HepG2 (cell line): ENCODE results near the gene SOX12. TPM values are rescaled to one million over a fixed set of nuclear protein-coding genes. Genes with fewer than 3 reads are reported as not detected.

ENCODE experiments used
- BRD4 ChIP-seq: sonication (generic); formaldehyde crosslinking; IDR thresholded peaks from 2 replicates; pipeline ENCODE4 v1.4.0; 2020; ENCODE audit warnings: missing genetic modification reagents
- HDAC1 ChIP-seq: sonication (generic); formaldehyde crosslinking; IDR thresholded peaks from 2 replicates; pipeline ENCODE4 v1.5.1; 2020; ENCODE audit warnings: mild to moderate bottlenecking, missing genetic modification reagents
- LCORL ChIP-seq, 2 experiments: fragments of 450-650 bp in 1 of 2; sonication (generic) in 1 of 2; formaldehyde crosslinking in 1 of 2; IDR thresholded peaks; 2 replicates each; pipeline versions ENCODE4 v1.5.0 to v1.6.1; 2017 to 2020; ENCODE audit warnings: antibody characterized with exemption in 1 of 2, missing genetic modification reagents in 1 of 2
- MEIS1 ChIP-seq: sonication (generic); formaldehyde crosslinking; IDR thresholded peaks from 2 replicates; pipeline ENCODE4 v1.9.0; 2021; ENCODE audit warnings: mild to moderate bottlenecking, missing genetic modification reagents, moderate library complexity, borderline replicate concordance
- MTF2 ChIP-seq: sonication (generic); formaldehyde crosslinking; IDR thresholded peaks from 2 replicates; pipeline ENCODE4 v1.5.0; 2020; ENCODE audit warnings: missing genetic modification reagents, borderline replicate concordance
- NFIC ChIP-seq: IDR thresholded peaks from 2 replicates; pipeline ENCODE4 v1.6.1; 2012; ENCODE audit warnings: mild to moderate bottlenecking, low read length, inconsistent platforms
- RBM39 ChIP-seq: fragments of 200-400 bp; formaldehyde crosslinking; IDR thresholded peaks from one replicate; pipeline ENCODE4 v1.6.1; 2018; ENCODE audit warnings: antibody characterized with exemption, mild to moderate bottlenecking, low read depth, low read length; ENCODE audit not compliant: poor library complexity, severe bottlenecking
- SOX6 ChIP-seq, 2 experiments: fragments of 450-650 bp in 1 of 2; sonication (generic) in 1 of 2; formaldehyde crosslinking in 1 of 2; IDR thresholded peaks; 2 replicates each; pipeline versions ENCODE4 v1.4.0 to v1.6.1; 2017 to 2020; ENCODE audit warnings: antibody characterized with exemption in 1 of 2, mild to moderate bottlenecking in 1 of 2, missing genetic modification reagents in 1 of 2
- SRSF1 ChIP-seq: fragments of 200-400 bp; formaldehyde crosslinking; optimal IDR thresholded peaks from 2 replicates; pipeline ENCODE3; 2017; ENCODE audit warnings: mild to moderate bottlenecking, low read depth, low read length, moderate library complexity
- SUZ12 ChIP-seq: fragments of 150-350 bp; IDR thresholded peaks from 2 replicates; pipeline ENCODE4 v1.6.1; 2014; ENCODE audit warnings: low read depth, low read length
- ZFAT ChIP-seq: sonication (generic); formaldehyde crosslinking; conservative IDR thresholded peaks from 2 replicates; pipeline ENCODE4 v1.8.1; 2023; ENCODE audit warnings: missing genetic modification reagents, inconsistent platforms
- ZNF460 ChIP-seq: sonication (generic); formaldehyde crosslinking; IDR thresholded peaks from 2 replicates; pipeline ENCODE4 v1.5.1; 2020; ENCODE audit warnings: missing genetic modification reagents, mild to moderate bottlenecking, borderline replicate concordance
- ZNF563 ChIP-seq: sonication (generic); formaldehyde crosslinking; IDR thresholded peaks from 2 replicates; pipeline ENCODE4 v1.8.0; 2022; ENCODE audit warnings: mild to moderate bottlenecking, moderate library complexity, missing genetic modification reagents
- ZNF572 ChIP-seq: sonication (generic); formaldehyde crosslinking; IDR thresholded peaks from 2 replicates; pipeline ENCODE4 v1.5.1; 2020; ENCODE audit warnings: mild to moderate bottlenecking, missing genetic modification reagents
- ZNF605 ChIP-seq: sonication (generic); formaldehyde crosslinking; IDR thresholded peaks from 2 replicates; pipeline ENCODE4 v1.8.0; 2022; ENCODE audit warnings: mild to moderate bottlenecking, missing genetic modification reagents
- ZNF746 ChIP-seq: sonication (generic); formaldehyde crosslinking; IDR thresholded peaks from 2 replicates; pipeline ENCODE4 v1.8.0; 2022; ENCODE audit warnings: mild to moderate bottlenecking, missing genetic modification reagents
- ZNF790 ChIP-seq: sonication (generic); formaldehyde crosslinking; IDR thresholded peaks from 2 replicates; pipeline ENCODE4 v1.8.0; 2022; ENCODE audit warnings: missing genetic modification reagents, mild to moderate bottlenecking, borderline replicate concordance
- ZNF878 ChIP-seq: sonication (generic); formaldehyde crosslinking; IDR thresholded peaks from 2 replicates; pipeline ENCODE4 v1.8.1; 2023; ENCODE audit warnings: mild to moderate bottlenecking, missing genetic modification reagents, moderate library complexity
- ZSCAN20 ChIP-seq: sonication (generic); formaldehyde crosslinking; IDR thresholded peaks from 2 replicates; pipeline ENCODE4 v1.4.0; 2020; ENCODE audit warnings: missing genetic modification reagents, mild to moderate bottlenecking, borderline replicate concordance
- ZZZ3 ChIP-seq: sonication (generic); formaldehyde crosslinking; IDR thresholded peaks from 2 replicates; pipeline ENCODE4 v1.4.0; 2020; ENCODE audit warnings: missing genetic modification reagents, mild to moderate bottlenecking, borderline replicate concordance
- polyA plus RNA-seq, 8 experiments: library from polyadenylated mRNA; depleted of rRNA in 3 of 8; stranded (reverse) in 7 of 8; unstranded in 1 of 8; fragments of >200 nt; fragmentation: Illumina TruSeq in 4 of 8; extraction: Trizol in 4 of 8; gene quantifications; 2 replicates each; pipeline versions ENCODE4 v1.2.1 to v1.2.3, GENCODE V29; 2011 to 2016; ENCODE audit warnings: low read depth in 4 of 8, missing spikeins in 1 of 8, mixed read lengths in 1 of 8; ENCODE audit not compliant: insufficient read depth in 1 of 8
- total RNA-seq, 5 experiments: library from RNA; depleted of rRNA; stranded (reverse); fragments of >200 nt; fragmentation: Illumina TruSeq; extraction: Trizol; gene quantifications; 2 replicates each; pipeline ENCODE4 v1.2.3, GENCODE V29; 2016; ENCODE audit warnings: low read depth in 1 of 5
- TF ChIP-seq, protein P1 (sequence below): sonication (generic); formaldehyde crosslinking; IDR thresholded peaks from 2 replicates; pipeline ENCODE4 v1.5.1; 2020; ENCODE audit warnings: mild to moderate bottlenecking, moderate library complexity, missing genetic modification reagents
- TF ChIP-seq, protein P2 (sequence below): sonication (generic); formaldehyde crosslinking; IDR thresholded peaks from 2 replicates; pipeline ENCODE4; 2020; ENCODE audit warnings: missing genetic modification reagents, mild to moderate bottlenecking, borderline replicate concordance
- TF ChIP-seq, protein P3 (sequence below): sonication (generic); formaldehyde crosslinking; IDR thresholded peaks from 2 replicates; pipeline ENCODE4 v1.8.1; 2023; ENCODE audit warnings: mild to moderate bottlenecking, missing genetic modification reagents

Gene SOX12
- total and polyA plus RNA-seq, 2 of the 13 experiments (the other 11 are each of a cell fraction or from before 2014, with no cell fraction given) = 10.0 to 18.7 TPM

DNA sequence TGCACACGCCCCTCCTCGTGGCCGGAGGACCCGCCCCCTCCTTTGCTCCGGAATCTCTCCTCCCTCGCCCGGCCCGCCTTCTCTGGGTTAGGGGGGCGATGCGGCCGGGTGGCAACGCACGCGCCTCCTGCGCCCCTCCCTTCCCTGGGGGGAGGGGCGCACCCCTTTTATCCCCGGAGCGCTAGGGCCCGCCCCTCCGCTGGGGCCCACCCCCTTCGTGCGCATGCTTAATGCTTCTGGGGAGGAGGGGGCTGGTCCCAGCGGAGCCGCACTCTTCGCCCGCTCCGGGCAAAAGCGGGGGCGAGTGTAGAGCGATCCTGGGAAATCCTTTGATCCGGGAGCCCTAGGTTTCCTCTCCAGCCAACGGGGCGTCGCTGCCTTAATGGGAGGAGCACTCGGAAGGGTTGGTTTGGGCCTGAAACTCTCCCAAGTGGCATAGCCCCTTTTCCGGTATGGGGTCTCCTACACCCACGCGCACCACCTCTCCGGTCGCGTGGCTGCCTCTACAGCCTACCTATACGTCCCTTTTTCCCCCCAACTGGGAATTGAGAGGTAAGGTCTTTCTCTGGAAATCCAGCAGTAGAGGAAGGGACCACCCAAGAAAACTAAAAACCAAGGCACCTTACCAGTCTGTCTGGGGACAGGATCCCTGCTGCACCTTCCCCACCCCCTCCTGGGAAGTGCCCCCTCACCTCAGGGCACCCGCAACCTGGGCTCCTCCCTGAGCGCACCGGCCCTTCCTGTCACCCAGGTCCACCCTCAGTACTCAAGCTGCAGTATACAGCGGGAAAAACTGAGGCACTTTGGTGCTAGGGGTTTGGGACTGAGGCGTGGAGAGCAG is 2.1 kb downstream of the SOX12 start (continued):
- TF ChIP-seq, protein P1, sequence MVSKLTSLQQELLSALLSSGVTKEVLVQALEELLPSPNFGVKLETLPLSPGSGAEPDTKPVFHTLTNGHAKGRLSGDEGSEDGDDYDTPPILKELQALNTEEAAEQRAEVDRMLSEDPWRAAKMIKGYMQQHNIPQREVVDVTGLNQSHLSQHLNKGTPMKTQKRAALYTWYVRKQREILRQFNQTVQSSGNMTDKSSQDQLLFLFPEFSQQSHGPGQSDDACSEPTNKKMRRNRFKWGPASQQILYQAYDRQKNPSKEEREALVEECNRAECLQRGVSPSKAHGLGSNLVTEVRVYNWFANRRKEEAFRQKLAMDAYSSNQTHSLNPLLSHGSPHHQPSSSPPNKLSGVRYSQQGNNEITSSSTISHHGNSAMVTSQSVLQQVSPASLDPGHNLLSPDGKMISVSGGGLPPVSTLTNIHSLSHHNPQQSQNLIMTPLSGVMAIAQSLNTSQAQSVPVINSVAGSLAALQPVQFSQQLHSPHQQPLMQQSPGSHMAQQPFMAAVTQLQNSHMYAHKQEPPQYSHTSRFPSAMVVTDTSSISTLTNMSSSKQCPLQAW (CRISPR knock-in tag) = peak; percentile 90
- no peak for TF ChIP-seq BRD4 (CRISPR knock-in tag)
- no peak; the same call in 1 of the 2 replicates for TF ChIP-seq ZNF563 (CRISPR knock-in tag)
- no peak for TF ChIP-seq NFIC
- TF ChIP-seq HDAC1 (CRISPR knock-in tag) = peak; percentile 96
- TF ChIP-seq ZNF746 = peak; percentile 98; the same call in 1 of the 2 replicates
- TF ChIP-seq ZNF605 (CRISPR knock-in tag) = peak; percentile 96
- peak; percentile 75 for TF ChIP-seq RBM39
- no peak for TF ChIP-seq SOX6 (IDR thresholded peaks at IDR 0.05)
- peak; percentile 72; the same call in 1 of the 2 replicates for TF ChIP-seq SOX6 (CRISPR knock-in tag; IDR thresholded peaks at IDR 0.05)
- TF ChIP-seq SUZ12 = no peak
- TF ChIP-seq SRSF1 = peak; percentile 67
- 0 out of 2 replicates have a peak, but pooled peaks have one; percentile 58 for TF ChIP-seq ZZZ3 (CRISPR knock-in tag)
- peak; percentile 87; the same call in 1 of the 2 replicates for TF ChIP-seq ZNF878
- TF ChIP-seq, protein P2, sequence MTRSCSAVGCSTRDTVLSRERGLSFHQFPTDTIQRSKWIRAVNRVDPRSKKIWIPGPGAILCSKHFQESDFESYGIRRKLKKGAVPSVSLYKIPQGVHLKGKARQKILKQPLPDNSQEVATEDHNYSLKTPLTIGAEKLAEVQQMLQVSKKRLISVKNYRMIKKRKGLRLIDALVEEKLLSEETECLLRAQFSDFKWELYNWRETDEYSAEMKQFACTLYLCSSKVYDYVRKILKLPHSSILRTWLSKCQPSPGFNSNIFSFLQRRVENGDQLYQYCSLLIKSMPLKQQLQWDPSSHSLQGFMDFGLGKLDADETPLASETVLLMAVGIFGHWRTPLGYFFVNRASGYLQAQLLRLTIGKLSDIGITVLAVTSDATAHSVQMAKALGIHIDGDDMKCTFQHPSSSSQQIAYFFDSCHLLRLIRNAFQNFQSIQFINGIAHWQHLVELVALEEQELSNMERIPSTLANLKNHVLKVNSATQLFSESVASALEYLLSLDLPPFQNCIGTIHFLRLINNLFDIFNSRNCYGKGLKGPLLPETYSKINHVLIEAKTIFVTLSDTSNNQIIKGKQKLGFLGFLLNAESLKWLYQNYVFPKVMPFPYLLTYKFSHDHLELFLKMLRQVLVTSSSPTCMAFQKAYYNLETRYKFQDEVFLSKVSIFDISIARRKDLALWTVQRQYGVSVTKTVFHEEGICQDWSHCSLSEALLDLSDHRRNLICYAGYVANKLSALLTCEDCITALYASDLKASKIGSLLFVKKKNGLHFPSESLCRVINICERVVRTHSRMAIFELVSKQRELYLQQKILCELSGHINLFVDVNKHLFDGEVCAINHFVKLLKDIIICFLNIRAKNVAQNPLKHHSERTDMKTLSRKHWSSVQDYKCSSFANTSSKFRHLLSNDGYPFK (CRISPR knock-in tag) = peak; percentile 74
- TF ChIP-seq ZNF572 (CRISPR knock-in tag) = peak; percentile 87; the same call in 1 of the 2 replicates
- 0 out of 2 replicates have a peak, but pooled peaks have one; percentile 30 for TF ChIP-seq MTF2 (CRISPR knock-in tag)
- TF ChIP-seq MEIS1 (CRISPR knock-in tag) = 0 out of 2 replicates have a peak, but pooled peaks have one; percentile 9
- no peak for TF ChIP-seq ZNF460 (CRISPR knock-in tag)
- no peak; the same call in 1 of the 2 replicates for TF ChIP-seq ZFAT
- 0 out of 2 replicates have a peak, but pooled peaks have one; percentile 32 for TF ChIP-seq ZSCAN20 (CRISPR knock-in tag)
- TF ChIP-seq ZNF790 (CRISPR knock-in tag) = peak; percentile 15; the same call in 1 of the 2 replicates
- no peak for TF ChIP-seq LCORL (IDR thresholded peaks at IDR 0.05)
- peak; percentile 86 for TF ChIP-seq LCORL (CRISPR knock-in tag; IDR thresholded peaks at IDR 0.05)
- TF ChIP-seq, protein P3, sequence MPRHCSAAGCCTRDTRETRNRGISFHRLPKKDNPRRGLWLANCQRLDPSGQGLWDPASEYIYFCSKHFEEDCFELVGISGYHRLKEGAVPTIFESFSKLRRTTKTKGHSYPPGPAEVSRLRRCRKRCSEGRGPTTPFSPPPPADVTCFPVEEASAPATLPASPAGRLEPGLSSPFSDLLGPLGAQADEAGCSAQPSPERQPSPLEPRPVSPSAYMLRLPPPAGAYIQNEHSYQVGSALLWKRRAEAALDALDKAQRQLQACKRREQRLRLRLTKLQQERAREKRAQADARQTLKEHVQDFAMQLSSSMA = 0 out of 2 replicates have a peak, but pooled peaks have one; percentile 9
